Measurements from ENCODE around the gene CLBA1.
"Not testable (repeated sequence)": the region's sequence is repeated elsewhere in the genome, so short reads cannot be mapped to it uniquely, and the experiment has no call there.

CLBA1 gene

DNA sequence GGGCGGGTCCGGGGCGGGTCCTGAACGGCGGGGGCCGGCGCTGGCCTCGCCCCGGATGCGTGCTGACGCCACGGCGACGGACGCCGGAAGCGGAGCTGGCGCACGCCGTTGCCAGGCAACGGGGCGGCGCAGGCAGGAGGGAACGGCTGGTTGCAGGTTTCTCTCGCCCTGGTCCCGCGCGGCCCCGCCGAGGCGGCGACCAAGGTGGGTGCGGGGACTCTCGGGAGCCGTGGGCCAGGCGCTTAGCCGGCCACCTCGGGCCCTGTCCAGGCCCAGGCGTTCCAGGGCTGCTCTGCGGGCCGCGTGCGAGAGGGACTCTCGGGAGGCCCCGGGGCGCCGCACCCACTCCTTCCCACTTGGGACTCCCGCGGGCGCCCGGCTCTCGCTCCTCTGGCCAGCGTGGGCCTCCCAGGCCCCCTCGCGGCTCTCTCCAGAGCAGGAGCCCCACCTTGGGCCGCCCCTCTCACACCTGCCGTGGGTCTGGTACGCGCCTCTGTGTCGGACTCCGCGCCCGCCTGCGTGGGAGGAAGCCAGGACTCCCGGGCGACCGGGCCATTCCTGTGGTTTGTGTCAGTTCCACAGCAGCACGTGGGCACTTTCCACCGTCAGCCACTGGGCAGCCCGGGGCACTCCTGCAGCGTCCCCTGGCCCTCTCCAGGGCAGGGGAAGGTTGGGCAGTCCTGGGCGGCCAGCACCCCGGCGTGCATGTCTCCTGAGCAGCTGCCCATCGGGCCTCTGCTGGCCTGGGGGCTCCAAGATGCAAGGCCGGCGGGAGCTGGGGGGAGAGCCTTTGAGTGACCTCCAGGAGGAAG, at the start of gene CLBA1:
Gene CLBA1 (plus strand): TSS at position 114 of the 812 bp plus-strand sequence. CDS start 644 bp downstream, at position 758.
- in situ Hi-C loops (cut with MboI; ENCODE audit: low sequenced_read_pairs) = no loop called here

DNA sequence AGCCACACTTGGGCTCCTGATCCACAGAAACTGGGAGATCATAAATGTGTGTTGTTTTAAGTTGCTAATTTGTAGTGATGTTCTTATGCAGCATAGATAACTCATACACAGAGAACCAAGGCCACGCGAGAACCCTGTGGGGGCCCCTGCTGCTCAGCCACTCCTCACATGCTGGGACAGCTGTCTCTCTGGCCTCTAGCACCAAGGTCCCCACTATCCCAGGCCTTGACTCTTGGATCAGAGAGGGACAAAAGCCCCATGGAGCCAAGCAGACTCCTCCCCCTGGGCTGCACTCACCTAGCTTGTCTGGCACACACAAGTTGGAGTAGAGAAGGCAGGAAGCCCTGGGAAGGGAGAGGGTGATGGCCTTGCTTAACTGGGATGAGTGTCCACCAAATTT, 49.6 kb upstream of the CLBA1 start:
- in situ Hi-C loops (cut with MboI; ENCODE audit: low sequenced_read_pairs) = no loop called here

DNA sequence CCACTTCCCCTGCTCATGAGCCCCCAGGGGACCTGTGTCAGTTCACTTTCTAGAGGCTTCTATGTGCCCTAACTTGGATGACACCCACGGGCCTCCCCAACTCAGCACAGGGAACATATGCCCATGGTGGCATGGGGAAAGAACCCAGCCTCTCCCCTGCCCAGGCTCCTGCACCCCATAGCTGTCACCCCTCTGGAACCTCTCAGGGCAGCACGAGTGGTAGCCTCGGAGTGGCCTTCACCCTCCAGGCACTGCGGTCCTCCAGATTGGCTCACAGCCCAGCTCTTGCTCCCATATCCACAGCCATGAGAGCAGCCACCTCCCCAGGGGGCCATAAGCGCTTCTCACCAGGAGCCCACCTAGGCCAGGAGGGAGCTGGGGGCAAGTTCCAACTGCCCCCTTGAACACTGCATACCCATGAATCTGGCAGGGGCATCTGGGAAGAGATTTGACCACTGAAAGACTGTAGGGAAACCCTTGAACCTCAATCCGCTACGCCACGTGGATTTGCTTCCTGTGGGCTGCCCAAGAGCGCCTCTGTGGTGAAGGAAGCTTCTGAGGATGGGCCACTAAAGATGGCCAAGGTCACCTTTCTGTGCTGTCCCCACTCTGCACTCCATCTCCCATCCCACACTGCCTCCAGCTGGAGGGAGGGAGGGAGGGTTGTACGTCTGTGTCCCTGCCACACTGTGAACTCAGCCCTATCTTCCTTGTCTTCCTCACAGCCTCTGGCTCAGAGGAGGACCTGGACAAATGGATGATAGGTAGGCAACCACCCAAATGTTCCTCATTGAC, 49.0 kb upstream of the CLBA1 start:
- in situ Hi-C loops (cut with MboI; ENCODE audit: low sequenced_read_pairs) = no loop called here

DNA sequence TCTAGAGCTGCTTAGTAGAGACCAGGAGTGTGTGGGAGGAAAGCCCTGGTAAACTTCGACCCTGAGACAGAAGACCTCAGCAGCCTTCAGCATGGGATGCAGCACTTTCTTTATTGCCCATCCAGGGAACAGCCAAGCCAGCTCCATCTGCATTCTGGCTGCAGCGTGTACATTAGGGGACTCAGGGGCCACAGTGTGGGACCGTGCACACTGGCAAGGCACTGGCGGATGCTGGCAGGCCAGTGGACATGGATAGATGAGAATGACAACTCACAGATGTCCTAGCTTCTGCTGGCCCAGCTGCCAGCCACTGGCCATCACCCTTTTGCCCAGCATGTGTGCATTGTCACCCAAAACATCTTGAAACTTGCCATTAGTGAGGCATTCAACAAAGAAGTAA, 48.4 kb upstream of the CLBA1 start:
- in situ Hi-C loops (cut with MboI; ENCODE audit: low sequenced_read_pairs) = no loop called here

DNA sequence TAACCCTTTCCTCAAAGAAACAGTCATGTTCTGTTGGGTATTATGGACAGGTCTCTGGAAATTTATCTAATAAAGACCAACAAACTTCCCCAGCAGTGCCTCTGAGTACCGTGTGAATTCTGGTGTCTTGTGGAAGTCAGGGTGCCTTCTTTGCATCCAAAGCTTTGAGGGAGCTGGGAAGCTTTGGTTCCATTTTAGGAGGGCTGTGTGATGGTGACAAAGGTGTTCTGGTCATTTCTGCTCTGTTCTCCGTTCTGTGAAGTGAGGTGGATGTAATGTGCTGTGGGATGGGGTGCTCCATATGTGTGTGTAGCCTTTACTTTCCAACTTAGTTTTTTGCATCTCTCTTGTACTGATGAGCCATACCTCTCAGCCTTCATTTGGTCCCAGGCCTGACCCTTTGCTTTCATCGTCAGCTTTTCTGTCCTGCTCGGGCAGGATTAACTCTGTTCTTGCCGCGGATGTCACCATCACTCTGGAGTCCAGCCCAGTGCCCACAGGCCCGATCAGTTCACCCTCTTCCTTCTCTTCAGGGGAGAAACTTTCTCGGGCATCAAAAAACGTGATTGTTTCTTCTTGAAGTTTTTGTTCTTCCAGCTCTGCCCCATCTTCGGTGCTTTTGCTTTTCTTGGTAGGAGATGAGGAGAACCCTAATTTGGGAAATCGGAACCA, 47.8 kb upstream of the CLBA1 start:
- in situ Hi-C loops (cut with MboI; ENCODE audit: low sequenced_read_pairs) = no loop called here

DNA sequence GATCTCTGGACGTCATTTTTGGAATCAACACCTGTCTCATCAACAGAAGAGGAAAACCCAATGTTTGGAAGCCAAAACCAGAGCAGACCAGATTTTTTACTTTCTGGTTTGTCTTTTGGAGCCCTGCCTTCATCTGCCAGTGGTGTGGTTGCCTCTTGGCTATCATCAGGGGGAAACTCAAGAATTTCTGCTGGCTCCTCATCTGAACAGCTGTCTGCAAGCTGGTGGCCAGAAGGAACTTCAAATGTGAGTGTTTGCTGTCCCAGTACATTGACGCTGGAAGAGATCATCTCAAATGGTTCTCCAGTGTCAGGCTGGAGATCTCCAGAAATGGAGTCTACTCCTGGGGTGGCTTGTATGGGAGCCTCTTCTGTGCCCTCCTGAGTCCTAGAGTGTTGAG, 47.2 kb upstream of the CLBA1 start:
- in situ Hi-C loops (cut with MboI; ENCODE audit: low sequenced_read_pairs) = no loop called here

DNA sequence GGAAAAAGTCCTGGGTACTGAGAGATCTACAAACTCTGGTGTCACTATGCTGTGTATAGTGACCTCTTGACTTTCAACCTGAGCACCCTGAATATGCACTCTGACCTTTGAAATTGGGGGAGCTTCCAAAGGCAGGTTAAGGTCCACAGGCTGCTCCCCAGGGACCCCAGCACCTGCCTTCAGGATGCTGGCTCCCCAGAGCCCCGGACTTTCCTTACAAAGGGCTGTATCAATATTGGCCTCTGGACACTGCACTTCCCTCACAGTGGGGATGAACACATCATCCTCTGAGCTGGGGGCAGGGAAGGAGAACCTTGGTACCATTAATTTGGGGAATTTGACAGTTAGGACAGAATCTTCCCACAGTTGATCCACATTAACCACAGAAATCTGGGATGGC, 46.6 kb upstream of the CLBA1 start:
- in situ Hi-C loops (cut with MboI; ENCODE audit: low sequenced_read_pairs) = no loop called here

DNA sequence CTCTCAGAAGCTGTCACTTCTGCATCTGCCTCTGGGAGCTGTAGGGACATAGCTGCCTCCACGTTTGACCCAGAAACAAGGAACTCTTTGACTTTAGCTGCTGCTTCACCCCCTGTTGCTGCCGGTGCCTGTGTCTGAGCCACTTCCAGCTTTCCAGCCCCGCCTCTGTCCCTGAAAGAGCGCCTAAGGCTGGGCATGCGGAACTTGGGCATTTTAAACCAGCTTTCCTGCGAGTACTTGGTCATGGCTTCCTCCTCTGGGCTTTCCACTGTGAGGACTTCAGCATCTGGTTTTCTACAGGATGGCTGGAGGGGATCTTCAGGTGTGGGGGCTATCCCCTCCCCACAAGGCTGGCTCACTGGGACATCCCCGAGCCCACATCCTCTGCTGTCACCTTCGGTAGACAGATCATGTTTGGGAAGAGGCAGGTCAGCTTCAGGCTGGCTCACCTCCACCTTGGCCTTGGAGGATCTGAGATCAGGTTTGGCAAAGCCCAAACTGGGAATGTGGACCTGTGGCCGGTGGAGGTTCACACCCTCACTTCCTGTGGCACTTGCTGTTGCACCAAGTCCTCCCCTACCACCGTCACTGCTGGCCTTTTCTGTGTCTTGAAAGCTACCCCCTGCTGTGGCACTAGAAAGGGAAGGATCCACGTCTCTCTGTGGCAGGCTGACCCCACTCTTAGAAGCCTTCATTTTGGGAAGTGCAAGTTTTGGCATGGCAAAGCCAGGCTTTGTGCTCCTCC, 45.8 kb upstream of the CLBA1 start:
- in situ Hi-C loops (cut with MboI; ENCODE audit: low sequenced_read_pairs) = no loop called here

DNA sequence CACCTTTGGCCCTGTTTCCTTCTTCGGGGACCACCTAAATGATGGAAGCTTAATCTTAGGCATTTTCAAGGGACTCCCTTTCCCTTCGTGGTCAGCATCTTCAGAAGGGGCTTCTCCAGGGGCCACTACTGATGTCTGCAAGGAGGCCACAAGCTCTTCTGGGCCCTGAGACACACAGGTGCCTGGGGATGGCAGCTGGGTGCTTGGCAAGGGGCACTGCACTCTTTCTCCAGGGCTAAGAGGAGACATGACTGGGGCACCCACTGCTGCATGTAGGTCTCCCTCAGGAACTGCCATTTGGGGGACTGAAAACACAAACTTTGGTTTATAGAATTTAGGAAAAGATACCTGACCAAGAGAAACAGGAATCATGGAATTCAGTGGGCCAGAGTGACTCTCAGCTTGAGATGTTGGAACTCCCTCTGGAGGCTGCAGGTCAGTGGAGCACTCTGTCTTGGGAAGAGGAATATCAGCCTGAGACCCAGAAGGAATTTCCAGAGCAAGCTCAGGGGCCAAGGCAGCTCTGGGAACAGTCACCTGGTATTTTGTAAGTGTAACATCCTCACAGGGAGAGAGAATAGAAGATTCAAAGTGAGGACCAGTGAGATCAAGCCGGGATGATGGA, 45.0 kb upstream of the CLBA1 start:
- in situ Hi-C loops (cut with MboI; ENCODE audit: low sequenced_read_pairs) = no loop called here

DNA sequence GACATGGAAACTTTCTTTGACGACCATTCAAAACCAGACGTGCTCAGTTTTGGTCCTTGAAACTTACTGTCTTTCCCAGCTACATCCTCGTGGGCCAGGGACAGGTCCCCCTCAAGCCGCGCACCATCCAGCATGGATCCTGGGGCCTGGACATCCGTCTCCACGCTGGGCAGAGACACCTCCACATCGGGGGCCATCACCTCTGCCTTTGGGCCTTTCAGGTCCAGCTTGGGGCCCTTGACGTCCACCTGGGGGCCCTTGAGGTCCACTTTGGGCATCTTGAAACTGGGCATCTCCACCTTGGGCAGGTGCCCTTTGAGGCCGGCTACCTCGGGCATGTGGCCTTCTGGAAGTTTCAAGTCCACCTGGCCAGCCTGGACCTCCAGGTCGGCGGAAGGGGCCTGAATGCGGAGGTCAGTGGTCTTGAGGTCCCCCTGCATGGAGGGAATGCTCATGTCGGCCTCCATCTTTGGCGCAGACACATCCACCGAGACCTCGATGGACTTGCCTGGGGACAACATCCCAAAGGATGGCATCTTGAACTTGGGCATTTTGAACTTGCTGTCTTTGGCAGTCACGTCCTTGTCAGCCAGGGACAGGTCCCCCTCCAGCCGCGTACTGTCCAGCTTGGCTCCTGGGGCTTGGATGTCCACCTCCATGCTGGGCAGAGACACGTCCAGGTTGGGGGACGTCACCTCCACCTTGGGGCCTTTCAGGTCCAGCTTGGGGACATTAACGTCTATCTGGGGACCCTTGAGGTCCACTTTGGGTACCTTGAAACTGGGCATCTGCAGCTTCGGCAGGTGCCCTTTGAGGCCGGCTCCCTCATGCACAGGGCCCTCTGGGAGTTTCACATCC, 43.9 kb upstream of the CLBA1 start:
- in situ Hi-C loops (cut with MboI; ENCODE audit: low sequenced_read_pairs) = no loop called here

DNA sequence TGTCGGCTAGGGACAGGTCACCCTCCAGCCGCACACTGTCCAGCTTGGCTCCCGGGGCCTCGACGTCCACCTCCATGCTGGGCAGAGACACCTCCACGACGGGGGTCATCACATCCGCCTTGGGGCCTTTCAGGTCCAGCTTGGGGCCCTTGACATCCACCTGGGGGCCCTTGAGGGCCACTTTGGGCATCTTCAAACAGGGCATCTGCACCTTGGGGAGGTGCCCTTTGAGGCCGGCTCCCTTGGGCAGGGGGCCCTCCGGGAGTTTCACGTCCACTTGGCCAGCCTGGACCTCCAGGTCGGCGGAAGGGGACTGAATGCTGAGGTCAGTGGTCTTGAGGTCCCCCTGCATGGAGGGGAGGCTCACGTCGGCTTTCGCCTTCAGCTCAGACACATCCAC, 43.0 kb upstream of the CLBA1 start:
- in situ Hi-C loops (cut with MboI; ENCODE audit: low sequenced_read_pairs) = no loop called here

DNA sequence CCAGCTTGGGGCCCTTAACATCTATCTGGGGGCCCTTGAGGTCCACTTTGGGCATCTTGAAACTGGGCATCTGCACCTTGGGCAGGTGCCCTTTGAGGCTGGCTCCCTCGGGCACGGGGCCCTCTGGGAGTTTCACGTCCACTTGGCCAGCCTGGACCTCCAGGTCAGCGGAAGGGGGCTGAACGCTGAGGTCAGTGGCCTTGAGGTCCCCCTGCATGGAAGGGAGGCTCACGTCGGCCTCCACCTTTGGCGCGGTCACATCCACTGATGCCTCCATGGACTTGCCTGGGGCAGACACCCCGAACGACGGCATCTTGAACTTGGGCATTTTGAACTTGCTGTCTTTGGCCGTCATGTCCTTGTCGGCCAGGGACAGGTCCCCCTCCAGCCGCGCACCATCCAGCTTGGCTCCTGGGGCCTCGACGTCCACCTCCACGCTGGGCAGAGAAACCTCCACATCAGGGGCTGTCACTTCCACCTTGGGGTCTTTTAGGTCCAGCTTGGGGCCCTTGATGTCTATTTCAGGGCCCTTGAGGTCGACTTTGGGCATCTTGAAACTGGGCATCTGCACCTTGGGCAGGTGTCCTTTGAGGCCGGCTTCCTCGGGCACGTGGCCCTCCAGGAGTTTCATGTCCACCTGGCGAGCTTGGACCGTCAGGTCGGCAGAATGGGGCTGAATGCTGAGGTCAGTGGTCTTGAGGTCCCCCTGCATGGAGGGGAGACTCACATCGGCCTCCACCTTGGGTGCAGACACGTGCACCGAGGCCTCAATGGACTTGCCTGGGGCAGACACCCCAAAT, 42.2 kb upstream of the CLBA1 start:
- in situ Hi-C loops (cut with MboI; ENCODE audit: low sequenced_read_pairs) = not testable (repeated sequence)

DNA sequence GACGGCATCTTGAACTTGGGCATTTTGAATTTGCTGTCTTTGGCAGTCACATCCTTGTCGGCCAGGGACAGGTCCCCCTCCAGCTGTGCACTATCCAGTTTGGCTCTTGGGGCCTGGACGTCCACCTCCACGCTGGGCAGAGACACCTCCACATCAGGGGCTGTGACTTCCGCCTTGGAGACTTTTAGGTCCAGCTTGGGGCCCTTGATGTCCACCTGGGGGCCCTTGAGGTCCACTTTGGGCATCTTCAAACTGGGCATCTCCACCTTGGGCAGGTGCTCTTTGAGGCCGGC, 41.6 kb upstream of the CLBA1 start:
- in situ Hi-C loops (cut with MboI; ENCODE audit: low sequenced_read_pairs) = not testable (repeated sequence)

DNA sequence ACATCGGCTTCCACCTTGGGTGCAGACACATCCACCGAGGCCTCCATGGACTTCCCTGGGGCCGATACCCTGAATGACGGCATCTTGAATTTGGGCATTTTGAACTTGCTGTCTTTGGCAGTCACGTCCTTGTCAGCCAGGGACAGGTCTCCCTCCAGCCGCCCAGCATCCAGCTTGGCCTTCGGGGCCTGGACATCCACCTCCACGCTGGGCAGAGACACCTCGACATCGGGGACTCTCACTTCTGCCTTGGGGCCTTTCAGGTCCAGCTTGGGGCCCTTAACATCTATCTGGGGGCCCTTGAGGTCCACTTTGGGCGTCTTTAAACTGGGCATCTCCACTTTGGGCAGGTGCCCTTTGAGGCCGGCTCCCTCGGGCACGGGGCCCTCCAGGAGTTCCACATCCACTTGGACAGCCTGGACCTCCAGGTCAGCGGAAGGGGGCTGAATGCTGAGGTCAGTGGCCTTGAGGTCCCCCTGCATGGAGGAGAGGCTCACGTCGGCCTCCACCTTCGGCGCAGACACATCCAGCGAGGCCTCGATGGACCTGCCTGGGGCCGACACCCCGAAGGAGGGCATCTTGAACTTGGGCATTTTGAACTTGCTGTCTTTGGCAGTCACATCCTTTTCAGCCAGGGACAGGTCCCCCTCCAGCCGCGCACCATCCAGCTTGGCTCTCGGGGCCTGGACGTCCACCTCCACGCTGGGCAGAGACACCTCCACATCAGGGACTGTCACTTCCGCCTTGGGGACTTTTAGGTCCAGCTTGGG, 41.0 kb upstream of the CLBA1 start:
- in situ Hi-C loops (cut with MboI; ENCODE audit: low sequenced_read_pairs) = not testable (repeated sequence)

DNA sequence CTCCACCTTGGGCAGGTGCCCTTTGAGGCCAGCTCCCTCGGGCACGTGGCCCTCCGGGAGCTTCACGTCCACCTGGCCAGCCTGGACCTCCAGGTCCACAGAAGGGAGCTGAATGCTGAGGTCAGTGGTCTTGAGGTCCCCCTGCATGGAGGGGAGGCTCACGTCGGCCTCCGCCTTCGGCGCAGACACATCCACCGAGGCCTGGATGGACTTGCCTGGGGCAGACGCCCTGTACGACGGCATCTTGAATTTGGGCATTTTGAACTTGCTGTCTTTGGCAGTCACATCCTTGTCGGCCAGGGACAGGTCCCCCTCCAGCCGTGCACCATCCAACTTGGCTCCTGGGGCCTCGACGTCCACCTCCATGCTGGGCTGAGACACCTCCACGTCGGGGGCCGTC, 40.3 kb upstream of the CLBA1 start:
- in situ Hi-C loops (cut with MboI; ENCODE audit: low sequenced_read_pairs) = not testable (repeated sequence)

DNA sequence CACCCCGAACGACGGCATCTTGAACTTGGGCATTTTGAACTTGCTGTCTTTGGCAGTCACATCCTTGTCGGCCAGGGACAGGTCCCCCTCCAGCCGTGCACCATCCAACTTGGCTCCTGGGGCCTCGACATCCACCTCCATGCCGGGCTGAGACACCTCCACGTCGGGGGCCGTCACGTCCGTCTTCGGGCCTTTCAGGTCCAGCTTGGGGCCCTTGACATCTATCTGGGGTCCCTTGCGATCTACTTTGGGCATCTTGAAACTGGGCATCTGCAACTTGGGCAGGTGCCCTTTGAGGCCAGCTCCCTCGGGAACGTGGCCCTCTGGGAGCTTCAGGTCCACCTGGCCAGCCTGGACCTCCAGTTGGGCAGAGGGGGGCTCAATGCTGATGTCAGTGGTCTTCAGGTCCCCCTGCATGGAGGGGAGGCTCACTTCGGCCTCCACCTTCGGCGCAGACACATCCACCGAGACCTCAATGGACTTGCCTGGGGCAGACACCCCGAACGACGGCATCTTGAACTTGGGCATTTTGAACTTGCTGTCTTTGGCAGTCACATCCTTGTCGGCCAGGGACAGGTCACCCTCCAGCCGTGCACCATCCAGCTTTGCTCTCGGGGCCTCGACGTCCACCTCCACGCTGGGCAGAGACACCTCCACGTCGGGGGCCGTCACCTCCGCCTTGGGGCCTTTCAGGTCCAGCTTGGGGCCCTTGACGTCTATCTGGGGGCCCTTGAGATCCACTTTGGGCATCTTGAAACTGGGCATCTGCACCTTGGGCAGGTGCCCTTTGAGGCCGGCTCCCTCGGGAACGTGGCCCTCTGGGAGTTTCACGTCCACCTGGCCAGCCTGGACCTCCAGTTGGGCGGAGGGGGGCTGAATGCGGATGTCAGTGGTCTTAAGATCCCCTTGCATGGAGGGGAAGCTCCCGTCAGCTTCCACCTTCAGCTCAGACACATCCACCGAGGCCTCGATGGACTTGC, 39.3 kb upstream of the CLBA1 start:
- in situ Hi-C loops (cut with MboI; ENCODE audit: low sequenced_read_pairs) = not testable (repeated sequence)

DNA sequence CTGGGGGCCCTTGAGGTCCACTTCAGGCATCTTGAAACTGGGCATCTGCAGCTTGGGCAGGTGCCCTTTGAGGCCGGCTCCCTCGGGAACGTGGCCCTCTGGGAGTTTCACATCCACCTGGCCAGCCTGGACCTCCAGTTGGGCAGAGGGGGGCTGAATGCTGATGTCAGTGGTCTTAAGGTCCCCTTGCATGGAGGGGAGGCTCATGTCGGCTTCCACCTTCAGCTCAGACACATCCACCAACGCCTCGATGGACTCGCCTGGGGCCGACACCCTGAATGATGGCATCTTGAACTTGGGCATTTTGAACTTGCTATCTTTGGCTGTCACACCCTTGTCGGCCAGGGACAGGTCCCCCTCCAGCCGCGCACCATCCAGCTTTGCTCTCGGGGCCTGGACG, 38.4 kb upstream of the CLBA1 start:
- in situ Hi-C loops (cut with MboI; ENCODE audit: low sequenced_read_pairs) = not testable (repeated sequence)

All from hTERT RPE-1 (cell line).